ENCODE data around the gene BOC. TPM values are rescaled to one million over a fixed set of nuclear protein-coding genes. Genes with fewer than 3 reads are reported as not detected.

The BOC gene
- total and polyA plus RNA-seq, 2 of the 4 experiments (the other 2 are of a cell fraction), result 6.8 to 15.2 TPM

DNA sequence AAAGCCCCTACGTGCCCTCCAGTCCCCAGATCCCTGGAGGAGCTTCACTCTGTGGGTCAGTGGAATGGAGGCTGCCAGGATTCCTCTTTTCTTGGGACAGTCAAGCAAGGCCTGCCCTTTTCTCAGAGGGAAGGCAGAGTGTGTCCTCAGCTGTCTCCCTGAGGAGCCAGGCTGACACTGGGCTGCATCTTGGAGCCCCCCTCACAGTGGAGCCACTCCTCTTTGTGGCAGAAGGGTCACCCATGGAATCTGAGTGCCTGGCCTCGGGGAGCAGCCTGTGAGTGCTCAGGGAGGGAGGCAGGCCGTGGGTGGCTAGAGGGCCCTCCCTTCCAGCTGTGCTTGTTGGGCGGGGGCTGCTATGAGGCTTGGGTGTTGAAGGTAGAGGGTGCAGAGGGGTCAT is 41.2 kb downstream of the BOC start:
- CTCF ChIA-PET, result interaction anchor here (0.6 kb wide), 1 partner anchor 27 kb away, joined by 3 read pairs; no protein-coding TSS in a partner anchor
- no CpG with 5 or more reads among the region's 4 CpGs for WGBS, 2 experiments (ENCODE audit: extremely low coverage in 2 of 2, insufficient read length in 1 of 2)

More for the DNA sequence above, 41.2 kb downstream of the BOC start:
- TF ChIP-seq CHD1 (IDR thresholded peaks at IDR 0.05; ENCODE audit: low read depth, low read length) (no peak), RCOR1 (IDR thresholded peaks at IDR 0.05; ENCODE audit: insufficient replicate concordance, low read length) (no peak), MAZ (IDR thresholded peaks at IDR 0.05; ENCODE audit: borderline replicate concordance, low read depth, low read length) (no peak), SMC3 (IDR thresholded peaks at IDR 0.05; ENCODE audit: low read depth, low read length) (no peak)
- Histone ChIP-seq H3K79me1 (ENCODE audit: low read depth in 1 of 2, low read length in 2 of 2) (no peaks in the 10 kb centered on the region), H3K4ac (ENCODE audit: low read depth, low read length) (no peak overlapping the region), H3K9ac (ENCODE audit: low read depth, low read length) (no peak overlapping the region), H3K4me1 (ENCODE audit: control insufficient read depth, insufficient read depth, low read length) (peaks cover 9% of the 10 kb centered on the region; the same call in 1 of the 2 replicates), H4K5ac (ENCODE audit: low read depth, low read length) (no peak overlapping the region), H2AK9ac (replicated peaks; ENCODE audit: low read depth, low read length, poor library complexity) (no peak overlapping the region), H3K9me1 (ENCODE audit: insufficient read depth, low read length) (peaks cover 16% of the 10 kb centered on the region), H3K56ac (ENCODE audit: extremely low read depth, insufficient read depth, low read length) (no peak overlapping the region), H2AFZ (replicated peaks; ENCODE audit: low read length, poor library complexity) (no peak overlapping the region), H2BK20ac (ENCODE audit: low read depth, low read length) (no peak overlapping the region), H3K9me3 (ENCODE audit: control insufficient read depth, insufficient read depth, low read length) (no peaks in the 10 kb centered on the region), H3K27me3 (ENCODE audit: control insufficient read depth, insufficient read depth, low read length) (no peaks in the 10 kb centered on the region), H3K4me3 (ENCODE audit: insufficient read depth, low read depth, low read length) (no peak overlapping the region), H3K14ac (replicated peaks; ENCODE audit: low read depth, low read length) (no peak overlapping the region), H3K36me3 (ENCODE audit: control insufficient read depth, insufficient read depth, low read length) (peaks cover 28% of the 10 kb centered on the region), H2AK5ac (ENCODE audit: low read depth, low read length) (no peak overlapping the region), H3K4me2 (ENCODE audit: low read depth, low read length) (no peak overlapping the region), H3K18ac (ENCODE audit: low read depth, low read length) (no peak overlapping the region), H2BK15ac (ENCODE audit: low read depth, low read length) (no peak overlapping the region), H4K91ac (ENCODE audit: insufficient read depth, low read depth, low read length) (no peak overlapping the region), H2BK5ac (ENCODE audit: low read depth, low read length, poor library complexity, severe bottlenecking) (no peak overlapping the region), H3K27ac (ENCODE audit: insufficient read depth, low read length) (no peak overlapping the region), H3K23ac (ENCODE audit: low read depth, low read length) (no peak overlapping the region), H2BK120ac (ENCODE audit: low read depth, low read length) (no peak overlapping the region), H4K20me1 (ENCODE audit: insufficient read depth, low read length) (peaks cover 3% of the 10 kb centered on the region; the same call in 1 of the 2 replicates), H4K8ac (ENCODE audit: low read depth in 2 of 2, low read length in 2 of 2) (no peak overlapping the region)
- no TSS peak for BruUV-seq (replicated peaks)
- ATAC-seq (ENCODE audit: low read depth) (no peak), DNase-seq (no peak)
- intact Hi-C loops (cut with micrococcal nuclease) (no loop called here), dilution Hi-C loops (cut with HindIII; ENCODE audit: low sequenced_read_pairs, unreplicated experiment) (no loop called here), in situ Hi-C loops (cut with MboI; ENCODE audit: low sequenced_read_pairs) (no loop called here)
- POLR2A ChIA-PET (ENCODE audit: unreplicated experiment), result no interaction called here
